ENCODE data around the gene AKAP9.
"Not testable (repeated sequence)": the region's sequence is repeated elsewhere in the genome, so short reads cannot be mapped to it uniquely, and the experiment has no call there.

Gene AKAP9

GRCh38 chr7:91944970-91945369, 4.3 kb downstream of the AKAP9 start:
- H3K4me3 ChIP-seq (ENCODE audit: insufficient read depth, low read depth, low read length); H3K4me1 ChIP-seq (ENCODE audit: control insufficient read depth, insufficient read depth, low read length); H3K9me3 ChIP-seq (ENCODE audit: control insufficient read depth, low read length); H3K27me3 ChIP-seq (ENCODE audit: control insufficient read depth, insufficient read depth, low read length, poor library complexity, severe bottlenecking); H3K36me3 ChIP-seq (ENCODE audit: control insufficient read depth, insufficient read depth, low read length); H3K27ac ChIP-seq (ENCODE audit: insufficient read depth, low read depth, low read length, poor library complexity, severe bottlenecking): not testable (repeated sequence)
- WGBS, 2 experiments, result 95 to 97% methylated on average over 4 to 5 of the region's 5 CpGs

GRCh38 chr7:91945476-91945875, 4.8 kb downstream of the AKAP9 start:
- H3K4me1 ChIP-seq (ENCODE audit: control insufficient read depth, insufficient read depth, low read length), result peaks cover 4% of the 10 kb centered on the region
- H3K4me3 ChIP-seq (ENCODE audit: insufficient read depth, low read depth, low read length), result no peak overlapping the region
- H3K27me3 ChIP-seq (ENCODE audit: control insufficient read depth, insufficient read depth, low read length, poor library complexity, severe bottlenecking), result no peaks in the 10 kb centered on the region
- H3K36me3 ChIP-seq (ENCODE audit: control insufficient read depth, insufficient read depth, low read length), result peaks cover 3% of the 10 kb centered on the region
- WGBS, 2 experiments, result 100% methylated on average over 1 of the region's 2 CpGs; no CpG with 5 or more reads in 1 of the 2 experiments
- no peak overlapping the region for H3K27ac ChIP-seq (ENCODE audit: insufficient read depth, low read depth, low read length, poor library complexity, severe bottlenecking)
- no peaks in the 10 kb centered on the region for H3K9me3 ChIP-seq (ENCODE audit: control insufficient read depth, low read length)

GRCh38 chr7:91946549-91946948, 5.9 kb downstream of the AKAP9 start:
- no peak overlapping the region for H3K4me3 ChIP-seq (ENCODE audit: insufficient read depth, low read depth, low read length)
- WGBS, 2 experiments, result 84 to 95% methylated on average over 3 of the region's 3 CpGs
- no peak overlapping the region for H3K27ac ChIP-seq (ENCODE audit: insufficient read depth, low read depth, low read length, poor library complexity, severe bottlenecking)
- no peaks in the 10 kb centered on the region for H3K9me3 ChIP-seq (ENCODE audit: control insufficient read depth, low read length)
- no peaks in the 10 kb centered on the region for H3K27me3 ChIP-seq (ENCODE audit: control insufficient read depth, insufficient read depth, low read length, poor library complexity, severe bottlenecking)
- peaks cover 3% of the 10 kb centered on the region for H3K36me3 ChIP-seq (ENCODE audit: control insufficient read depth, insufficient read depth, low read length)
- H3K4me1 ChIP-seq (ENCODE audit: control insufficient read depth, insufficient read depth, low read length), result peaks cover 4% of the 10 kb centered on the region

- no peak overlapping the region for H3K27ac ChIP-seq (ENCODE audit: insufficient read depth, low read depth, low read length, poor library complexity, severe bottlenecking)
- WGBS, 2 experiments, result no CpG with 5 or more reads among the region's 1 CpG
- H3K36me3 ChIP-seq (ENCODE audit: control insufficient read depth, insufficient read depth, low read length), result peaks cover 3% of the 10 kb centered on the region
- H3K4me1 ChIP-seq (ENCODE audit: control insufficient read depth, insufficient read depth, low read length), result no peaks in the 10 kb centered on the region
- no peaks in the 10 kb centered on the region for H3K27me3 ChIP-seq (ENCODE audit: control insufficient read depth, insufficient read depth, low read length, poor library complexity, severe bottlenecking)
- H3K4me3 ChIP-seq (ENCODE audit: insufficient read depth, low read depth, low read length), result no peak overlapping the region
- H3K9me3 ChIP-seq (ENCODE audit: control insufficient read depth, low read length), result no peaks in the 10 kb centered on the region
Observed at GRCh38 chr7:91947948-91948347, 7.3 kb downstream of the AKAP9 start.

- no peaks in the 10 kb centered on the region for H3K4me1 ChIP-seq (ENCODE audit: control insufficient read depth, insufficient read depth, low read length)
- WGBS, 2 experiments, result 100% methylated on average over 1 of the region's 1 CpG; no CpG with 5 or more reads in 1 of the 2 experiments
- no peaks in the 10 kb centered on the region for H3K9me3 ChIP-seq (ENCODE audit: control insufficient read depth, low read length)
- no peaks in the 10 kb centered on the region for H3K27me3 ChIP-seq (ENCODE audit: control insufficient read depth, insufficient read depth, low read length, poor library complexity, severe bottlenecking)
- H3K36me3 ChIP-seq (ENCODE audit: control insufficient read depth, insufficient read depth, low read length), result peaks cover 3% of the 10 kb centered on the region
- H3K27ac ChIP-seq (ENCODE audit: insufficient read depth, low read depth, low read length, poor library complexity, severe bottlenecking), result no peak overlapping the region
- H3K4me3 ChIP-seq (ENCODE audit: insufficient read depth, low read depth, low read length), result no peak overlapping the region
Observed at GRCh38 chr7:91949221-91950009, 8.8 kb downstream of the AKAP9 start.

- Histone ChIP-seq H3K36me3 (ENCODE audit: control insufficient read depth, insufficient read depth, low read length) (no peaks in the 10 kb centered on the region), H3K27me3 (ENCODE audit: control insufficient read depth, insufficient read depth, low read length, poor library complexity, severe bottlenecking) (no peaks in the 10 kb centered on the region), H3K27ac (ENCODE audit: insufficient read depth, low read depth, low read length, poor library complexity, severe bottlenecking) (no peak overlapping the region), H3K4me3 (ENCODE audit: insufficient read depth, low read depth, low read length) (no peak overlapping the region), H3K4me1 (ENCODE audit: control insufficient read depth, insufficient read depth, low read length) (no peaks in the 10 kb centered on the region), H3K9me3 (ENCODE audit: control insufficient read depth, low read length) (no peaks in the 10 kb centered on the region)
- WGBS, 2 experiments, result 91 to 98% methylated on average over 2 of the region's 3 CpGs
Observed at GRCh38 chr7:91953618-91954017, 13.0 kb downstream of the AKAP9 start.

GRCh38 chr7:91956464-91956863, 15.8 kb downstream of the AKAP9 start:
- H3K36me3 ChIP-seq (ENCODE audit: control insufficient read depth, insufficient read depth, low read length); H3K27ac ChIP-seq (ENCODE audit: insufficient read depth, low read depth, low read length, poor library complexity, severe bottlenecking); H3K4me3 ChIP-seq (ENCODE audit: insufficient read depth, low read depth, low read length); H3K4me1 ChIP-seq (ENCODE audit: control insufficient read depth, insufficient read depth, low read length); H3K9me3 ChIP-seq (ENCODE audit: control insufficient read depth, low read length); H3K27me3 ChIP-seq (ENCODE audit: control insufficient read depth, insufficient read depth, low read length, poor library complexity, severe bottlenecking): not testable (repeated sequence)
- WGBS, 2 experiments, result 88 to 100% methylated on average over 1 of the region's 2 CpGs

- Histone ChIP-seq H3K9me3 (ENCODE audit: control insufficient read depth, low read length) (no peaks in the 10 kb centered on the region), H3K36me3 (ENCODE audit: control insufficient read depth, insufficient read depth, low read length) (no peaks in the 10 kb centered on the region), H3K27me3 (ENCODE audit: control insufficient read depth, insufficient read depth, low read length, poor library complexity, severe bottlenecking) (no peaks in the 10 kb centered on the region), H3K27ac (ENCODE audit: insufficient read depth, low read depth, low read length, poor library complexity, severe bottlenecking) (no peak overlapping the region), H3K4me1 (ENCODE audit: control insufficient read depth, insufficient read depth, low read length) (no peaks in the 10 kb centered on the region), H3K4me3 (ENCODE audit: insufficient read depth, low read depth, low read length) (no peak overlapping the region)
- 83% methylated on average over 1 of the region's 1 CpG; no CpG with 5 or more reads in 1 of the 2 experiments for WGBS, 2 experiments
Observed at GRCh38 chr7:91957232-91957631, 16.6 kb downstream of the AKAP9 start.

GRCh38 chr7:91957823-91958222, 17.2 kb downstream of the AKAP9 start:
- no peaks in the 10 kb centered on the region for H3K36me3 ChIP-seq (ENCODE audit: control insufficient read depth, insufficient read depth, low read length)
- H3K27me3 ChIP-seq (ENCODE audit: control insufficient read depth, insufficient read depth, low read length, poor library complexity, severe bottlenecking), result no peaks in the 10 kb centered on the region
- no peaks in the 10 kb centered on the region for H3K9me3 ChIP-seq (ENCODE audit: control insufficient read depth, low read length)
- no peak overlapping the region for H3K27ac ChIP-seq (ENCODE audit: insufficient read depth, low read depth, low read length, poor library complexity, severe bottlenecking)
- H3K4me3 ChIP-seq (ENCODE audit: insufficient read depth, low read depth, low read length), result no peak overlapping the region
- 94 to 100% methylated on average over 1 of the region's 1 CpG for WGBS, 2 experiments
- no peaks in the 10 kb centered on the region for H3K4me1 ChIP-seq (ENCODE audit: control insufficient read depth, insufficient read depth, low read length)

GRCh38 chr7:91959023-91959422, 18.4 kb downstream of the AKAP9 start:
- Histone ChIP-seq H3K36me3 (ENCODE audit: control insufficient read depth, insufficient read depth, low read length) (no peaks in the 10 kb centered on the region), H3K4me3 (ENCODE audit: insufficient read depth, low read depth, low read length) (no peak overlapping the region), H3K27me3 (ENCODE audit: control insufficient read depth, insufficient read depth, low read length, poor library complexity, severe bottlenecking) (no peaks in the 10 kb centered on the region), H3K9me3 (ENCODE audit: control insufficient read depth, low read length) (no peaks in the 10 kb centered on the region), H3K27ac (ENCODE audit: insufficient read depth, low read depth, low read length, poor library complexity, severe bottlenecking) (no peak overlapping the region), H3K4me1 (ENCODE audit: control insufficient read depth, insufficient read depth, low read length) (no peaks in the 10 kb centered on the region)
- 76 to 81% methylated on average over 5 of the region's 5 CpGs for WGBS, 2 experiments

All from ectodermal cell (in vitro differentiated cells).